Astrocyte of the cerebellum (primary cell): ENCODE measurements around the gene EVA1C.
"Not testable (repeated sequence)": the region's sequence is repeated elsewhere in the genome, so short reads cannot be mapped to it uniquely, and the experiment has no call there.

Source experiments
- DNase-seq: peaks from one replicate; pipeline ENCODE4 v3.0.0-alpha.2; 2011; ENCODE audit warnings: low read depth
- H3K4me3 ChIP-seq: 2 replicates; pipeline ENCODE4 v1.5.1; 2011; ENCODE audit warnings: mild to moderate bottlenecking, low read depth, low read length, moderate library complexity
- in situ Hi-C: cut with HindIII; loops from 2 replicates; pipeline ENCODE4 v1.10.0; 2017; ENCODE audit warnings: low sequenced_read_pairs
- TF ChIP-seq, protein P1 (sequence below): IDR thresholded peaks from 2 replicates; pipeline ENCODE4 v1.5.1; 2012; ENCODE audit warnings: low read length, low read depth, moderate library complexity, mild to moderate bottlenecking; ENCODE audit errors: missing control alignments

The EVA1C gene

DNA sequence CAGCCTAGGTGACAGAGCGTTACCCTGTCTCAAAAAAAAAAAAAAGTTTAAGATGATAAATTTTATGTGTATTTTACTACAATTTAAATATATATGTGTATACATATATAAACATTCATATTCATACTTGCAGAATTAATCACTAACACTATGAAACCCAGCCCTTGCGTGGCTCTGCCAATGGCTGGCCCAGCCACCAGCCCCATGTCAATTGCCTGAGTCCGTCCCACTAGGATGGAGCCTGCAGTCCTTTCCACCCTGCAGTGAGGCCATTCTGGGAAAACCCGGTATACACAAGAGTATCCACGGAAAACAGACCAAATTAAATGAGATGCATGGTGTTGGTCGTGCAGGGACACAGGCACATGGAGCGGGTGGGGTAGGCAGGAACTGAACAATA lies 123.1 kb downstream of the EVA1C start:
- H3K4me3 ChIP-seq: no peak overlapping the region
- TF ChIP-seq, protein P1, sequence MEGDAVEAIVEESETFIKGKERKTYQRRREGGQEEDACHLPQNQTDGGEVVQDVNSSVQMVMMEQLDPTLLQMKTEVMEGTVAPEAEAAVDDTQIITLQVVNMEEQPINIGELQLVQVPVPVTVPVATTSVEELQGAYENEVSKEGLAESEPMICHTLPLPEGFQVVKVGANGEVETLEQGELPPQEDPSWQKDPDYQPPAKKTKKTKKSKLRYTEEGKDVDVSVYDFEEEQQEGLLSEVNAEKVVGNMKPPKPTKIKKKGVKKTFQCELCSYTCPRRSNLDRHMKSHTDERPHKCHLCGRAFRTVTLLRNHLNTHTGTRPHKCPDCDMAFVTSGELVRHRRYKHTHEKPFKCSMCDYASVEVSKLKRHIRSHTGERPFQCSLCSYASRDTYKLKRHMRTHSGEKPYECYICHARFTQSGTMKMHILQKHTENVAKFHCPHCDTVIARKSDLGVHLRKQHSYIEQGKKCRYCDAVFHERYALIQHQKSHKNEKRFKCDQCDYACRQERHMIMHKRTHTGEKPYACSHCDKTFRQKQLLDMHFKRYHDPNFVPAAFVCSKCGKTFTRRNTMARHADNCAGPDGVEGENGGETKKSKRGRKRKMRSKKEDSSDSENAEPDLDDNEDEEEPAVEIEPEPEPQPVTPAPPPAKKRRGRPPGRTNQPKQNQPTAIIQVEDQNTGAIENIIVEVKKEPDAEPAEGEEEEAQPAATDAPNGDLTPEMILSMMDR: no peak
- DNase-seq: no peak
- in situ Hi-C loops: no loop called here

DNA sequence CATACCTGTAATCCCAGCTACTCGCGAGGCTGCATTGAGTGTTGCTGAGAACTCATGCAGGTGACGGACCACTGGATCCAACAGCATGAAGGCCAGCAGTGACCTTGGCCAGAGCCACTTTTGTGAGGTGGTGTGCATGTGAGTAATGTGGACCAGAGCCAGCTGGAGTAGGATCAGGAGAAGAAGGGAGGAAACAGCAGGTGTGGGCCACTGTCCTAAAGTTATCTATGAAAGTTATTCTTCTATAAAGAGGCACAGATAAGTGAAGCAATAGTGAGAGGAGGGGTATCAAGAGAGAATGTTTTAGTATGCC lies 125.0 kb downstream of the EVA1C start:
- no peak for DNase-seq
- H3K4me3 ChIP-seq: no peak overlapping the region
- in situ Hi-C loops: no loop called here
- TF ChIP-seq, protein P1: no peak

DNA sequence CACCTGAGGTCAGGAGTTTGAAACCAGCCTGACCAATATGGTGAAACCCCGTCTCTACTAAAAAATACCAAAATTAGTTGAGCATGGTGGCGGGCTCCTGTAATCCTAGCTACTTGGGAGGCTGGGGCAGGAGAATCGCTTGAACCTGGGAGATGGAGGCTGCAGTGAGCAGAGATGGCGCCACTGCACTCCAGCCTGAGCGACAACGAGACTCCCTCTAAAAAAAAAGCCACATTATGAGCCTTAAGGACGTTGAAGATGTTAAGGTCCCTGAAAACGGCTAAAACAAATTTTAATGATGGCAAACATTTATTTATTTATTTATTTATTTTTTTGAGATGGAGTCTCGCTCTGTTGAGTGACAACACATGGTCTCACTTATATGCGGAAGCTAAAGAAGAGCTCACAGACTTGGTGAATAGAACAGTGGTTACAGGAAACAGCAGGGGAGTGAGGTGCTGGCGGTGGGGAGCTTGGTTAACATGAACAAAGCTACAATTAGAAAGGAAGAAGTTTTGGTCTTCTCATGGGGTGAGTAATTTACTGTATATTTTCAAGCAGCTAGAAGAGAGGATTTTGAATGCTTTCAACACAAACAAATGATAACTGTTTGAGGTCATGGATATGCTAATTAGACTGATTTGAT lies 125.8 kb downstream of the EVA1C start:
- H3K4me3 ChIP-seq: no peak overlapping the region
- TF ChIP-seq, protein P1: no peak
- DNase-seq: no peak
- in situ Hi-C loops: no loop called here

DNA sequence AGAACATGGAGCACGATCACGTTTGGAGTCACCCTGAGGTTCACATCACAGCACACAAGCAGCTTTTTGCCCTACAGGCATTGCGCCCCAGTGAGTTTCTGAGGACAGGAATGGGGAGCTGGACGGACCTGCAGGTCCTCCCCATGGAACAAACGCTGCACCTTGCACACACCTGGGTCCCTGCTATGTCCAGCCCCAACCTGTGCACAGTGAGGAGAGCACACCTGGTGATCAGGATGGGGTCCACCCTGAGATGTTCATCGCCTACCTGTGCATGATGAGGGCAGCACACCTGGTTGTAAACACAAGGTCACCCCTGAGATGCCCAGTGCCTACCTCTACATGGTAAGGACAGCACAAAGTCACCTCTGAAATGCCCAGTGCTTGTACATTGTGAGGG lies 126.9 kb downstream of the EVA1C start:
- TF ChIP-seq, protein P1: no peak
- in situ Hi-C loops: no loop called here
- no peak for DNase-seq
- H3K4me3 ChIP-seq: no peak overlapping the region

DNA sequence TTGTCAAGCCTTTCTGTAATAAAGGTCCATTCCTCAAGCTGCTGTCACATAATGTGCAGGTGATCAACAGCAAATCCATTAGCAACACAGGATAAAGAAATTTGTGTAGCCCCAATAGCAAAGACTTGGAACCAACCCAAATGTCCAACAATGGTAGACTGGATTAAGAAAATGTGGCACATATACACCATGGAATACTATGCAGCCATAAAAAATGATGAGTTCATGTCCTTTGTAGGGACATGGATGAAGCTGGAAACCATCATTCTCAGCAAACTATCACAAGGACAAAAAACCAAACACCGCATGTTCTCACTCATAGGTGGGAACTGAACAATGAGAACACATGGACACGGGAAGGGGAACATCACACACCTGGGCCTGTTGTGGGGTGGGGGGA lies 130.6 kb downstream of the EVA1C start:
- DNase-seq, in situ Hi-C loops, H3K4me3 ChIP-seq: not testable (repeated sequence)

DNA sequence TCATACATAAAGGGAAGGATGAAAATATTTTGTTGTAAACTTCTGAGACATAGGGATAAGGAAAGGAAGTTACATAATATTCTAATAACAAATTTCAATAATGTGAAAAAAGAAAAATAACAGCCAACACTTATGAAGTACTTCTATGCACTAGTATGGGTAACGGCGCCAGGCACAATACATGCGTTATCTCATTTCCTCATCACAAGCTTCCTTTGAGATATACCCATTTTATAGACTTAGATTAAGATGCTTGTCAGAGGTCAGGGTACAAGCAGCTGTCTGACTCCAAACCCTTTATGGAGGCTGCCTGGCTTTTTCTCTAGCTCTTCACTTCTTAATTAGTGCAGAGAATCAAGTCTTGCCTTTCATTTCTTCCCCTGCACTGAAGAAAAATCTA lies 131.5 kb downstream of the EVA1C start:
- no peak for DNase-seq
- in situ Hi-C loops: no loop called here
- TF ChIP-seq, protein P1: no peak

DNA sequence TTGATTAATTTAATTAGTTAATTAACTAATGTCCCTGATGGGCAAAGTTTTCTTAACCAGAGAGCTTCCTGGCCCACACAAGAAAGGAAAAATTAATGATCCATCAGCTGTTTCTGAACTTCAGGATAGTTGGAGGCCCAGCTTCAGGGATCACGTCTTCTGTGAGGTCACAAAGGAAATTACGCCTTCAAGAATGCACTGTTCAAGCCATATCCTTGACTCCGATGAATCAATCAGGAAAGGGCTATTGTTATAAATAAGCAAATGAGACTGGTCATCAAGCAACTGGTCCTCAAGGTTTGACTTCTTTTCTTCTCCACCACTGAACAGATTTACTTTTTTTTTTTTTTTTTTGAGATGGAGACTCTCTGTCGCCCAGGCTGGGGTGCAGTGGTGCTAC lies 132.2 kb downstream of the EVA1C start:
- in situ Hi-C loops: no loop called here
- TF ChIP-seq, protein P1: no peak

More for the DNA sequence above, 131.5 kb downstream of the EVA1C start:
- no peak overlapping the region for H3K4me3 ChIP-seq

More for the DNA sequence above, 132.2 kb downstream of the EVA1C start:
- no peak overlapping the region for H3K4me3 ChIP-seq
- DNase-seq: no peak
